ENCODE data around the gene CRELD1. TPM values are rescaled to one million over a fixed set of nuclear protein-coding genes. Genes with fewer than 3 reads are reported as not detected.
"Not testable (repeated sequence)": the region's sequence is repeated elsewhere in the genome, so short reads cannot be mapped to it uniquely, and the experiment has no call there.

CRELD1 gene
- total RNA-seq, 1 experiment from 2014 or later: 13.4 TPM

DNA sequence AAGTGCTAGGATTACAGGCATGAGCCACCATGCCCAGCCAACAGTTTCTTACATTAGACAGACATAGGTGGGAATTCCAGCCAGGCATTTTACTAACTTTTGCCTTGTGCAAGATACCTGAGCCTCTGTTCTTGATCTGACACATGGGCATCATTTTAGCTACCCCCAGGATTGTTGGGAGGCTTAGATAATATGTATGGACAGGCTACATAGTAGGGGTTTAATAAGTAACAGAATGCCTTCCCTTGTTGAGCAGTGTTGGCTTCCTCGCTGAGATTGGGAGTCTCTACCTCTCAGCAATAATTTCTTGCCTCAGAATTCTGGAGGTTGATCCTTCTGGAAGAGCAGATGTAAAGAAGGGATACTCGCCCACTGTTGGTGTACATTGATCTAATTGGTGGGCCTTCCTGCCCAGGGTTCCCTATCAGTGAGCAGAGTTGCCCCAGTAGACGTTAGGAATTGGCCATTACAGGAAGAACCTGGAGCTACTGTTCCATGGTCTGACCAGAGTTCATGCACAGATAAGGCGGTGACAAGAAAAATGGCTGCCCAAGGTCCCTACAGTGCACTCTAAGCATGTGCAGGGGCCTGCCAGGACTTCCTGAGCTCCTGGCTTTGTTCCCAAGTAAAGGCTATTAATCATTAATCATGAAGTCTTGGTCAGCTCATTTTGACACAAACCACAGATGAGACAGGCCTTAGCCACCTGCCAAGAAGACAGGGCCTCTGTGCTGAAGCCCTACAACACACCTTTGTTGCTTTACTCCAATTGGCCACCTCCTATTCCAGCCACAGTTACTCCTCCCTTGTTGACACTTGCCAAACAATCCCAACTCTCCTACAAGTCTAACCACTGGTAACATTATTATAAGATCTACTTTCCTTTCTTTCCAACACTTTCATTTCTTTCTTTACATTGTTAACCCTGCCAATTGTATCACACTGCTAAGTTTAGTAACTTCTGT is 35.9 kb upstream of the CRELD1 start:
- BruUV-seq (replicated peaks): no TSS peak
- peak overlapping the region; percentile 33 for H3K4me3 Mint-ChIP-seq (ENCODE audit: unreplicated experiment)
- intact Hi-C loops (cut with micrococcal nuclease): loop anchor here (2.0 kb wide), 1 partner anchor 49 kb away; no protein-coding TSS in a partner anchor
- H3K9me3 Mint-ChIP-seq (ENCODE audit: unreplicated experiment): peaks cover 6% of the 10 kb centered on the region
- CTCF ChIA-PET: interaction anchor here (0.6 to 1.3 kb wide), 5 partner anchors 11 to 85 kb away, joined by 3 to 6 read pairs (median 3); no protein-coding TSS in a partner anchor
- H3K4me1 Mint-ChIP-seq (ENCODE audit: insufficient read depth, unreplicated experiment): peaks cover 59% of the 10 kb centered on the region
- TF ChIP-seq, protein P1, sequence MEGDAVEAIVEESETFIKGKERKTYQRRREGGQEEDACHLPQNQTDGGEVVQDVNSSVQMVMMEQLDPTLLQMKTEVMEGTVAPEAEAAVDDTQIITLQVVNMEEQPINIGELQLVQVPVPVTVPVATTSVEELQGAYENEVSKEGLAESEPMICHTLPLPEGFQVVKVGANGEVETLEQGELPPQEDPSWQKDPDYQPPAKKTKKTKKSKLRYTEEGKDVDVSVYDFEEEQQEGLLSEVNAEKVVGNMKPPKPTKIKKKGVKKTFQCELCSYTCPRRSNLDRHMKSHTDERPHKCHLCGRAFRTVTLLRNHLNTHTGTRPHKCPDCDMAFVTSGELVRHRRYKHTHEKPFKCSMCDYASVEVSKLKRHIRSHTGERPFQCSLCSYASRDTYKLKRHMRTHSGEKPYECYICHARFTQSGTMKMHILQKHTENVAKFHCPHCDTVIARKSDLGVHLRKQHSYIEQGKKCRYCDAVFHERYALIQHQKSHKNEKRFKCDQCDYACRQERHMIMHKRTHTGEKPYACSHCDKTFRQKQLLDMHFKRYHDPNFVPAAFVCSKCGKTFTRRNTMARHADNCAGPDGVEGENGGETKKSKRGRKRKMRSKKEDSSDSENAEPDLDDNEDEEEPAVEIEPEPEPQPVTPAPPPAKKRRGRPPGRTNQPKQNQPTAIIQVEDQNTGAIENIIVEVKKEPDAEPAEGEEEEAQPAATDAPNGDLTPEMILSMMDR (IDR thresholded peaks at IDR 0.05; ENCODE audit: unreplicated experiment): no peak
- peaks cover 28% of the 10 kb centered on the region for H3K36me3 Mint-ChIP-seq (ENCODE audit: insufficient read depth, unreplicated experiment)
- no peaks in the 10 kb centered on the region for H3K27me3 Mint-ChIP-seq (ENCODE audit: insufficient read depth, unreplicated experiment)
- POLR2A ChIA-PET: interaction anchor here (0.7 to 3.4 kb wide), 24 partner anchors 8 to 534 kb away, joined by 3 to 98 read pairs (median 4); partner anchors contain the start of genes ARPC4, CRELD1, IL17RC and JAGN1
- H3K27ac Mint-ChIP-seq (ENCODE audit: low read depth, unreplicated experiment): peak overlapping the region; percentile 79
- peak; percentile 96 for DNase-seq (ENCODE audit: unreplicated experiment)

DNA sequence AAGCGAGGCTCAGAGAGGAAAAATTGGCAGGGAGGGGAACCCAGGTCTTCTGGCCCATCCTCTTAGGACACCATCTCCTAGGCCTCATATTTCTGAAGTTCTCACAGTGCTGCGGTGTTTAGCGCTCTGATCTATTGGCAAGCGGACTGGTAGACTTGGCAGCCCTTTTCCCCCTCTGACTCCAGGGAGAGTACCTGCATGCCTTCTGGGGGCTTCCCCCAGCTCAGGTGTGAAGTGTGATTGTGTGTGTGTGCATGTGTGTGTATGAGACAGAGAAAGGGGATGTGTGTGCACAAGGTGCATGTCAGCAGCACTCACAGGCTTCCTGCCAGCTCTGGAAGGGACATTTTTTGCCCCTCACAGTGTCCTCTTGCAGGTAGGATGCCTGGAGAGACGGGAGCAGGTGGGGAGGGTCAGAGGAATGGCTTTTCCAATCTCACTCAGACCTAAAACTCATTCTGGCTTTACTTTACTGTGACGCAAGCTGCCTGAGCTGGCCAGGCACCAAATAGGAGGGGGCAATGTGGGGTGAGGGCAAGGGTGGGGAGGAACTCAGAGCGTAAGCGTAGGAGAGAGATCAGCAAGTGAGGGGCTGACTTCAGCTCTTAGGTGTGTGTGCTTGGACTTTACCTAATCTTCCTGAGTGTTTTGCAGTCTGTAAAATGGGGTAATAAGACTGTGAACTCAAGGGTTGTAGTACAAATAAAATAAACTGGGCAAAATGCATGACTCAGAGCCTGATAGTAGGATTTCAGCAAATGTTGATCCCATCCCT is 35.0 kb upstream of the CRELD1 start:
- Mint-ChIP-seq H3K4me1 (ENCODE audit: insufficient read depth, unreplicated experiment) (peaks cover 64% of the 10 kb centered on the region), H3K27me3 (ENCODE audit: insufficient read depth, unreplicated experiment) (no peaks in the 10 kb centered on the region), H3K4me3 (ENCODE audit: unreplicated experiment) (peak overlapping the region; percentile 33), H3K9me3 (ENCODE audit: unreplicated experiment) (peaks cover 6% of the 10 kb centered on the region), H3K36me3 (ENCODE audit: insufficient read depth, unreplicated experiment) (peaks cover 18% of the 10 kb centered on the region), H3K27ac (ENCODE audit: low read depth, unreplicated experiment) (peak overlapping the region; percentile 79)
- DNase-seq (ENCODE audit: unreplicated experiment): peak; percentile 70
- TF ChIP-seq, protein P1 (IDR thresholded peaks at IDR 0.05; ENCODE audit: unreplicated experiment): no peak
- POLR2A ChIA-PET: interaction anchor here (0.9 to 3.4 kb wide), 13 partner anchors 9 to 138 kb away, joined by 3 to 98 read pairs (median 9); partner anchors contain the start of genes ARPC4, CRELD1, IL17RC and JAGN1
- CTCF ChIA-PET: interaction anchor here (0.7 to 1.2 kb wide), 3 partner anchors 12 to 50 kb away, joined by 3 to 6 read pairs (median 4); no protein-coding TSS in a partner anchor
- BruUV-seq (replicated peaks): no TSS peak
- intact Hi-C loops (cut with micrococcal nuclease): no loop called here

DNA sequence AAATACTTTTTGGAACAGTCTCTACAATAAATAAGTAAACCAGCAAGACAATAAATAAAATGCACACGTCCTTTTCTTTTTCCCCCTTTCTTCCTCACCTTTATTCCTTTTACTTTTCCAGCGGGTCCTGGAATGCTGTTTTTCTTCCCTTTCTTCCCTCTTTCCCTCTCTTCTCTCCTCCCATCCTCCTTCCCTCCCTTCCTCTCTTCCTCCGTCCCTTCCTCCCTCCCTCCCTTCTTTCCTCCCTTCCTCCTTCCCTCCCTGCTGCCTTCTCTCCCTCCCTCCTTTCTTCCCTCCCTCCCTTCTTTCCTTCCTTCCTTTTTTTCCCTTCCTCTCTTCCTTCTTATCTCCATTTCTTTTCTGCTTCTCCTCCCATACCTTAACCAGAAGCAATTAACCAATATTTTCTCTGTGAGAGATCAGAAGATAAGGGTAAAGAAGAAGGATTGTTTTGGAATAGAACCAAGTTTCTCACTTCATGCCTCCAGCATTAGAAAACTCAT is 34.3 kb upstream of the CRELD1 start:
- Mint-ChIP-seq H3K36me3 (ENCODE audit: insufficient read depth, unreplicated experiment) (peaks cover 11% of the 10 kb centered on the region), H3K4me1 (ENCODE audit: insufficient read depth, unreplicated experiment) (peaks cover 63% of the 10 kb centered on the region), H3K4me3 (ENCODE audit: unreplicated experiment) (peak overlapping the region; percentile 33)

DNA sequence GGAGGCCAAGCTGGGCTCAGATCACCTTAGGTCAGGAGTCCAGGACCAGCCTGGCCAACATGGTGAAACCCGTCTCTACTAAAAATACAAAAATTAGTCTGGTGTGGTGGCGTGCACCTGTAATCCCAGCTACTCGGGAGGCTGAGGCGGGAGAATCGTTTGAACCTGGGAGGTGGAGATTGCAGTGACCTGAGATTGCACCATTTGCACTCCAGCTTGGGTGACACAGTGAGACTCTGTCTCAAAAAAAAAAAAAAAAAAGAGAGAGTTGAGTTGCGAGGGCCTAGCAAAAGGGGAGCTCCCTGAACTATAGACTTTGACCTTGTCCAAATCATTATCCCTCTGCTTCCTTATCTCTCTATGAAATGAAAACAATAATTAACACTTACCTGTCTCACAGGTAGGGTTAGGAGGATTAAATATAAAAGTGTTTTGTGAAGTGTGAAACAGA is 32.6 kb upstream of the CRELD1 start:
- H3K36me3 Mint-ChIP-seq (ENCODE audit: insufficient read depth, unreplicated experiment); H3K27ac Mint-ChIP-seq (ENCODE audit: low read depth, unreplicated experiment); H3K9me3 Mint-ChIP-seq (ENCODE audit: unreplicated experiment); H3K27me3 Mint-ChIP-seq (ENCODE audit: insufficient read depth, unreplicated experiment); H3K4me3 Mint-ChIP-seq (ENCODE audit: unreplicated experiment); DNase-seq (ENCODE audit: unreplicated experiment); BruUV-seq (replicated peaks); intact Hi-C loops (cut with micrococcal nuclease): not testable (repeated sequence)
- ChIA-PET CTCF (interaction anchor here (0.5 to 1.9 kb wide), 6 partner anchors 8 to 52 kb away, joined by 3 to 7 read pairs (median 4); no protein-coding TSS in a partner anchor), POLR2A (interaction anchor here (1.3 to 5.6 kb wide), 4 partner anchors 9 to 57 kb away, joined by 3 to 60 read pairs (median 10); partner anchors contain the start of genes IL17RC and RPUSD3)
- H3K4me1 Mint-ChIP-seq (ENCODE audit: insufficient read depth, unreplicated experiment): peaks cover 55% of the 10 kb centered on the region

More for the DNA sequence above, 34.3 kb upstream of the CRELD1 start:
- ChIA-PET POLR2A (interaction anchor here (0.5 to 3.4 kb wide), 7 partner anchors 8 to 106 kb away, joined by 3 to 98 read pairs (median 14); partner anchors contain the start of genes ARPC4, CRELD1, IL17RC and RPUSD3), CTCF (interaction anchor here (1.1 to 1.3 kb wide), 2 partner anchors 13 to 14 kb away, joined by 3 read pairs; no protein-coding TSS in a partner anchor)
- intact Hi-C loops (cut with micrococcal nuclease): no loop called here
- H3K9me3 Mint-ChIP-seq (ENCODE audit: unreplicated experiment): peaks cover 6% of the 10 kb centered on the region
- no peaks in the 10 kb centered on the region for H3K27me3 Mint-ChIP-seq (ENCODE audit: insufficient read depth, unreplicated experiment)
- TF ChIP-seq, protein P1 (IDR thresholded peaks at IDR 0.05; ENCODE audit: unreplicated experiment): no peak
- DNase-seq (ENCODE audit: unreplicated experiment): no peak
- no TSS peak for BruUV-seq (replicated peaks)
- peak overlapping the region; percentile 79 for H3K27ac Mint-ChIP-seq (ENCODE audit: low read depth, unreplicated experiment)

All from MCF 10A (cell line).